ENCODE measurements around the gene CD80. TPM values are rescaled to one million over a fixed set of nuclear protein-coding genes. Genes with fewer than 3 reads are reported as not detected.
A peak's percentile ranks its signal among the peaks of the same experiment; 100 is the strongest.

Gene CD80
- total and polyA plus RNA-seq, 2 of the 8 experiments (the other 6 are each of a cell fraction or from before 2014, with no cell fraction given): 0.11 TPM; not detected in 1

- POLR2A ChIA-PET (ENCODE audit: partially characterized antibody): interaction anchor here (0.6 to 4.0 kb wide), 19 partner anchors 9 to 296 kb away, joined by 3 to 27 read pairs (median 4); partner anchors contain the start of genes ADPRH, COX17, POGLUT1 and TMEM39A
- Histone ChIP-seq H3K4me3 (ENCODE audit: extremely low read depth in 1 of 4, insufficient read depth in 2 of 4, low read depth in 3 of 4, low read length in 4 of 4) (peak within 1 kb of the TSS; percentile 93 to 98 (median 97)), H3K79me2 (ENCODE audit: control insufficient read depth in 1 of 2, insufficient read depth in 2 of 2, low read length in 2 of 2) (peaks cover 3 to 32% of the 10 kb centered on the region in 2 experiments; a peak in 2 of 4 replicates), H3K4me2 (ENCODE audit: insufficient read depth in 1 of 2, low read depth in 2 of 2, low read length in 2 of 2) (peak within 1 kb of the TSS; percentile 71 to 78), H3K4ac (replicated peaks; ENCODE audit: insufficient read length, low read depth, low read length) (peak within 1 kb of the TSS; percentile 55), H4K20me1 (replicated peaks in 1 of 2; ENCODE audit: control insufficient read depth in 1 of 2, insufficient read depth in 2 of 2, low read length in 2 of 2) (no peaks in the 10 kb centered on the region), H3K9ac (replicated peaks in 1 of 4; ENCODE audit: extremely low read depth in 1 of 4, low read depth in 3 of 4, low read length in 3 of 4) (peak within 1 kb of the TSS; percentile 75 to 99 (median 96)), H4K5ac (ENCODE audit: insufficient read length, low read depth, low read length) (peak within 1 kb of the TSS; percentile 65), H3K23me2 (ENCODE audit: low read depth, low read length) (peaks cover 5% of the 10 kb centered on the region; the same call in 1 of the 2 replicates), H3K36me3 (ENCODE audit: control insufficient read depth in 2 of 4, insufficient read depth in 4 of 4, low read length in 3 of 4) (peaks cover 0 to 27% (median 4%) of the 10 kb centered on the region in 4 experiments; a peak in 3 of 8 replicates), H4K8ac (ENCODE audit: extremely low read depth, insufficient read depth, low read length) (peak within 1 kb of the TSS; percentile 96), H2BK12ac (ENCODE audit: low read depth, low read length) (peak within 1 kb of the TSS; percentile 80; the same call in 1 of the 2 replicates), H3K18ac (ENCODE audit: extremely low read depth, low read length) (peak within 1 kb of the TSS; percentile 91), H2BK120ac (replicated peaks; ENCODE audit: low read depth, low read length) (no peak within 1 kb of the TSS), H3K27ac (ENCODE audit: low read depth, low read length) (peak within 1 kb of the TSS; percentile 90), H3K27me3 (replicated peaks in 1 of 4; ENCODE audit: control insufficient read depth in 3 of 4, extremely low read depth in 1 of 4, insufficient read depth in 3 of 4, low read length in 3 of 4) (no peaks in the 10 kb centered on the region), H3K9me3 (ENCODE audit: insufficient read depth in 2 of 2, low read depth in 1 of 2, low read length in 1 of 2) (no peaks in the 10 kb centered on the region), H3K23ac (ENCODE audit: insufficient read length) (no peak within 1 kb of the TSS), H3K79me1 (ENCODE audit: low read depth, low read length) (no peaks in the 10 kb centered on the region; the same call in 1 of the 2 replicates), H3K4me1 (replicated peaks in 1 of 4; ENCODE audit: control insufficient read depth in 3 of 4, insufficient read depth in 4 of 4, low read length in 3 of 4) (no peaks in the 10 kb centered on the region; a peak in 1 of 7 replicates), H2AFZ (ENCODE audit: low read length) (peak within 1 kb of the TSS; percentile 91), H2BK15ac (ENCODE audit: low read length) (no peak within 1 kb of the TSS), H3K14ac (ENCODE audit: insufficient read length) (no peak within 1 kb of the TSS), H3K56ac (replicated peaks; ENCODE audit: insufficient read length, low read depth, low read length) (peak within 1 kb of the TSS; percentile 90), H2BK5ac (ENCODE audit: low read depth, low read length) (peak within 1 kb of the TSS; percentile 96), H4K91ac (replicated peaks; ENCODE audit: insufficient read length, low read length) (peak within 1 kb of the TSS; percentile 44), H2BK20ac (ENCODE audit: low read length) (no peak within 1 kb of the TSS), H2AK5ac (ENCODE audit: low read depth, low read length) (no peak within 1 kb of the TSS; the same call in 1 of the 2 replicates)
- WGBS, 2 experiments (ENCODE audit: extremely low coverage in 1 of 2, insufficient coverage in 1 of 2, insufficient read length in 1 of 2, insufficient replicate concordance in 2 of 2, low coverage in 1 of 2, low lambda C conversion rate in 2 of 2, missing lambda C conversion rate in 1 of 2): 2% methylated on average over 55 of the region's 58 CpGs; no CpG with 5 or more reads in 1 of the 2 experiments
- CTCF ChIA-PET (ENCODE audit: partially characterized antibody): interaction anchor here (0.5 to 2.2 kb wide), 5 partner anchors 8 to 339 kb away, joined by 3 to 8 read pairs (median 5); partner anchors contain the start of gene CD80
- peak; percentile 65 for FAIRE-seq
- peak; percentile 89 to 94 for DNase-seq (ENCODE audit: low read depth in 1 of 2, low spot score in 2 of 2)
- no peak for TF ChIP-seq RAD21 (IDR thresholded peaks at IDR 0.05 in 1 of 2, conservative IDR thresholded peaks at IDR 0.05 in 1 of 2; ENCODE audit: low read depth in 2 of 2, low read length in 2 of 2)
- peak; percentile 92 for TF ChIP-seq PHF8 (conservative IDR thresholded peaks at IDR 0.05; ENCODE audit: low read depth, low read length)
- TF ChIP-seq SRF (IDR thresholded peaks at IDR 0.05; ENCODE audit: low read depth, low read length): no peak
- TF ChIP-seq ATF3 (IDR thresholded peaks at IDR 0.05; ENCODE audit: insufficient read depth, low read depth, low read length): no peak
- TF ChIP-seq TBP (IDR thresholded peaks at IDR 0.05; ENCODE audit: low read depth, low read length): peak; percentile 88
- TF ChIP-seq POLR2A (IDR thresholded peaks at IDR 0.05; ENCODE audit: control extremely low read depth in 1 of 2, low read depth in 2 of 2, low read length in 2 of 2): peak; percentile 91 to 96
- peak in 1 of 2 experiments; percentile 66; a peak in 1 of 4 replicates for TF ChIP-seq SIN3A (conservative IDR thresholded peaks at IDR 0.05 in 1 of 2, IDR thresholded peaks at IDR 0.05 in 1 of 2; ENCODE audit: low read depth in 1 of 2, low read length in 2 of 2)
- peak; percentile 76 for TF ChIP-seq MAX (IDR thresholded peaks at IDR 0.05)
- peak; percentile 72 for TF ChIP-seq SP1 (IDR thresholded peaks at IDR 0.05; ENCODE audit: low read depth, low read length)
- peak; percentile 91 for TF ChIP-seq TAF1 (IDR thresholded peaks at IDR 0.05; ENCODE audit: low read depth, low read length)
These were observed 61.0 kb downstream of the CD80 start, which contains the start of gene TIMMDC1 for GRCh38 chr3:119498186-119499011. TIMMDC1 (plus strand) TSS chr3:119498547; CDS start chr3:119498734, 187 bp downstream.
